ENCODE measurements around the gene SOX18.

- TF ChIP-seq CTCF (IDR thresholded peaks at IDR 0.05) (no peak), ZFX (IDR thresholded peaks at IDR 0.05; ENCODE audit: borderline replicate concordance) (no peak)
Observed at GRCh38 chr20:64044484-64045247, 4.8 kb downstream of the SOX18 start.

Measured in 22Rv1 (cell line).